ENCODE data around the gene FOXN1. TPM values are rescaled to one million over a fixed set of nuclear protein-coding genes. Genes with fewer than 3 reads are reported as not detected.

The FOXN1 gene
- total RNA-seq, 3 donors from 2014 or later (not counting 1 experiment from before 2014, with no cell fraction given): not detected

DNA sequence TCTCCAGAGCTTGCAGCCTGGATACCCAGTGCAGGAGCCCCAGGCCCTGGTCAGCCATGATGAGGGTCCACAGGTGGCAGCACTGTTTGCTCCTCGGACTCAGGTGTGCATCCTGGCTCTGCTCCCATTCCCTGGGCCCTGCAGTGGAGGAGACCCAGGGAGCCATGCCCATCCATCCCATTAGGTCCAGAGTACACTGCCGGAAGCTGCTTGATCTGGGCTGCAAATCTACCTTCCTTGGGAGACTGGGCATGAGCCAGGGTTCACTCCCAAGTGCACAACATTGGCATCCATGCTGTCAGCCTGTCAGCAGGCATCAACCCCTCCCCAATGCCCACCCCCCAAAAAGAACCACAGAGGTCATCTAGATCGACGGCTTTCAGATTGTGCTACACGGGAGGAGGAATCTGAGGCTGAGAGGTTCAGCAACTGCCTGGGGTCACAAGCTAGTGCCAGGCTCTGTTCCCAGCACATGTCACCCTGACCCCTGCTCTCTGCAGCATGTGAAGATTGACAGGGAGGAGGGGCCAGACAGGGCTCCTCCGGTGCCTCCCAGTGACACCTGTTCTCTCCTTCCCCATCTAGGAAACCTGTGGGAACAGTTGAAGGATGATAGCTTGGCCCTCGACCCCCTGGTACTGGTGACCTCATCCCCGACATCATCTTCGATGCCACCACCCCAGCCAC lies 30.5 kb downstream of the FOXN1 start:
- Mint-ChIP-seq H3K4me1 (no peaks in the 10 kb centered on the region), H3K9me3 (no peaks in the 10 kb centered on the region), H3K36me3 (no peaks in the 10 kb centered on the region), H3K4me3 (no peak overlapping the region), H3K27me3 (ENCODE audit: low read depth in 2 of 2) (no peaks in the 10 kb centered on the region), H3K27ac (no peak overlapping the region)
- no peak overlapping the region for H3K27ac ChIP-seq (ENCODE audit: low read length)
- ATAC-seq: no peak
- WGBS (ENCODE audit: insufficient coverage): 75% methylated on average over 9 of the region's 9 CpGs
- DNase-seq: no peak
- no peaks in the 10 kb centered on the region for H3K4me1 ChIP-seq (ENCODE audit: control insufficient read depth, insufficient read depth, low read length)
- H3K27me3 ChIP-seq (ENCODE audit: control insufficient read depth, insufficient read depth, low read length): no peaks in the 10 kb centered on the region
- H3K36me3 ChIP-seq (ENCODE audit: control insufficient read depth, insufficient read depth, low read length): no peaks in the 10 kb centered on the region
- no peaks in the 10 kb centered on the region for H3K9me3 ChIP-seq (ENCODE audit: control insufficient read depth, insufficient read depth, low read length)
- intact Hi-C loops (cut with micrococcal nuclease): no loop called here
- no peak overlapping the region for H3K4me3 ChIP-seq (ENCODE audit: low read length)
- TF ChIP-seq, protein P1, sequence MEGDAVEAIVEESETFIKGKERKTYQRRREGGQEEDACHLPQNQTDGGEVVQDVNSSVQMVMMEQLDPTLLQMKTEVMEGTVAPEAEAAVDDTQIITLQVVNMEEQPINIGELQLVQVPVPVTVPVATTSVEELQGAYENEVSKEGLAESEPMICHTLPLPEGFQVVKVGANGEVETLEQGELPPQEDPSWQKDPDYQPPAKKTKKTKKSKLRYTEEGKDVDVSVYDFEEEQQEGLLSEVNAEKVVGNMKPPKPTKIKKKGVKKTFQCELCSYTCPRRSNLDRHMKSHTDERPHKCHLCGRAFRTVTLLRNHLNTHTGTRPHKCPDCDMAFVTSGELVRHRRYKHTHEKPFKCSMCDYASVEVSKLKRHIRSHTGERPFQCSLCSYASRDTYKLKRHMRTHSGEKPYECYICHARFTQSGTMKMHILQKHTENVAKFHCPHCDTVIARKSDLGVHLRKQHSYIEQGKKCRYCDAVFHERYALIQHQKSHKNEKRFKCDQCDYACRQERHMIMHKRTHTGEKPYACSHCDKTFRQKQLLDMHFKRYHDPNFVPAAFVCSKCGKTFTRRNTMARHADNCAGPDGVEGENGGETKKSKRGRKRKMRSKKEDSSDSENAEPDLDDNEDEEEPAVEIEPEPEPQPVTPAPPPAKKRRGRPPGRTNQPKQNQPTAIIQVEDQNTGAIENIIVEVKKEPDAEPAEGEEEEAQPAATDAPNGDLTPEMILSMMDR (IDR thresholded peaks at IDR 0.05): no peak

DNA sequence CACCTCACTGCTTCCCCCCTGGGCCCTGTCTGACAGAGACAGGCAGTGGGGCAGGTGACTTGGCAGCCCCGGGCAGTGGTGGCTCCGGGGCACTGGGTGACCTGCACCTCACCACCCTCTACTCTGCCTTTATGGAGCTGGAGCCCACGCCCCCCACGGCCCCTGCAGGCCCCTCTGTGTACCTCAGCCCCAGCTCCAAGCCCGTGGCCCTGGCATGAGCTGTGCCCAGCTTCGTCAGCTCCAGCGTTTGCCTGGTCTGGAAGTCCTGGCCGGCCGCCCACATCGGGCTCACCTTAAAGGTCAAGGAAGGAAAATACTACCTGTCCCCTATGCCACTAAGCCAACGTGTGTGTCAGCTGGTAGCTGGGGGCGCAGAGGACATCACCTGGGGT lies 31.1 kb downstream of the FOXN1 start:
- DNase-seq (no peak), ATAC-seq (no peak)
- 86% methylated on average over 12 of the region's 12 CpGs for WGBS (ENCODE audit: insufficient coverage)
- H3K36me3 Mint-ChIP-seq: no peaks in the 10 kb centered on the region
- TF ChIP-seq, protein P1 (IDR thresholded peaks at IDR 0.05): no peak
- H3K4me1 Mint-ChIP-seq: no peaks in the 10 kb centered on the region
- H3K9me3 ChIP-seq (ENCODE audit: control insufficient read depth, insufficient read depth, low read length): no peaks in the 10 kb centered on the region
- H3K9me3 Mint-ChIP-seq: no peaks in the 10 kb centered on the region
- H3K27me3 Mint-ChIP-seq (ENCODE audit: low read depth in 2 of 2): no peaks in the 10 kb centered on the region
- H3K4me3 ChIP-seq (ENCODE audit: low read length): no peak overlapping the region
- no peaks in the 10 kb centered on the region for H3K4me1 ChIP-seq (ENCODE audit: control insufficient read depth, insufficient read depth, low read length)
- intact Hi-C loops (cut with micrococcal nuclease): no loop called here
- H3K27ac ChIP-seq (ENCODE audit: low read length): no peak overlapping the region
- no peaks in the 10 kb centered on the region for H3K36me3 ChIP-seq (ENCODE audit: control insufficient read depth, insufficient read depth, low read length)
- no peak overlapping the region for H3K4me3 Mint-ChIP-seq
- H3K27me3 ChIP-seq (ENCODE audit: control insufficient read depth, insufficient read depth, low read length): no peaks in the 10 kb centered on the region
- H3K27ac Mint-ChIP-seq: no peak overlapping the region

GRCh38 chr17:28538296-28538895 lies 32.2 kb downstream of the FOXN1 start:
- Histone ChIP-seq H3K36me3 (ENCODE audit: control insufficient read depth, insufficient read depth, low read length) (no peaks in the 10 kb centered on the region), H3K4me3 (ENCODE audit: low read length) (no peak overlapping the region), H3K4me1 (ENCODE audit: control insufficient read depth, insufficient read depth, low read length) (no peaks in the 10 kb centered on the region), H3K27ac (ENCODE audit: low read length) (no peak overlapping the region), H3K9me3 (ENCODE audit: control insufficient read depth, insufficient read depth, low read length) (no peaks in the 10 kb centered on the region), H3K27me3 (ENCODE audit: control insufficient read depth, insufficient read depth, low read length) (no peaks in the 10 kb centered on the region)
- Mint-ChIP-seq H3K27ac (no peak overlapping the region), H3K9me3 (no peaks in the 10 kb centered on the region), H3K4me3 (no peak overlapping the region), H3K36me3 (no peaks in the 10 kb centered on the region), H3K27me3 (ENCODE audit: low read depth in 2 of 2) (no peaks in the 10 kb centered on the region), H3K4me1 (no peaks in the 10 kb centered on the region)
- no peak for DNase-seq
- WGBS (ENCODE audit: insufficient coverage): 92% methylated on average over 14 of the region's 14 CpGs
- intact Hi-C loops (cut with micrococcal nuclease): no loop called here
- TF ChIP-seq, protein P1 (IDR thresholded peaks at IDR 0.05): no peak
- ATAC-seq: no peak
